IMR-90 (cell line): ENCODE data around the gene SMCO4. TPM values are rescaled to one million over a fixed set of nuclear protein-coding genes. Genes with fewer than 3 reads are reported as not detected.

Experiments
- ATAC-seq: fragments of 200-7000 bp; cut with Tn5 transposase; 2 replicates; pipeline ENCODE4 v1.9.1; 2020; ENCODE audit warnings: low read depth, mild to moderate bottlenecking, moderate library complexity
- BruUV-seq: library from RNA; stranded (reverse); fragments of 400-500 nt; replicated peaks from 2 replicates; lab custom pipeline; 2021; lab: Mats Ljungman, UMichigan
- CTCF ChIA-PET: fragments of 300-600 bp; formaldehyde crosslinking; extraction: SDS; loops from one replicate; lab custom pipeline; 2021; ENCODE audit warnings: antibody characterized with exemption; lab: Yijun Ruan, JAX
- POLR2A ChIA-PET: fragments of 300-600 bp; sonication (Branson Sonifier 250); formaldehyde crosslinking; loops from one replicate; lab custom pipeline; 2022; ENCODE audit warnings: antibody characterized with exemption; ENCODE audit not compliant: unreplicated experiment; lab: Charles Lee
- DNase-seq: peaks from one replicate; pipeline ENCODE4 v3.0.0; 2013
- H2AFZ ChIP-seq: replicated peaks from 2 replicates; pipeline ENCODE3; 2013; ENCODE audit warnings: low read length, mild to moderate bottlenecking; ENCODE audit not compliant: poor library complexity
- H2AK5ac ChIP-seq: 2 replicates; pipeline ENCODE4 v1.6.1; 2013; ENCODE audit warnings: low read depth, low read length, inconsistent platforms
- H2AK9ac ChIP-seq: replicated peaks from 2 replicates; pipeline ENCODE3; 2013; ENCODE audit warnings: mild to moderate bottlenecking, low read depth, low read length, moderate library complexity; ENCODE audit not compliant: poor library complexity
- H2BK120ac ChIP-seq: 2 replicates; pipeline ENCODE4 v1.6.1; 2013; ENCODE audit warnings: low read depth, low read length, inconsistent platforms
- H2BK15ac ChIP-seq: 3 replicates; pipeline ENCODE4 v1.6.1; 2013; ENCODE audit warnings: low read depth, low read length, inconsistent platforms
- H2BK20ac ChIP-seq: 2 replicates; pipeline ENCODE4 v1.6.1; 2013; ENCODE audit warnings: low read depth, mild to moderate bottlenecking, inconsistent platforms, low read length, moderate library complexity
- H2BK5ac ChIP-seq: 2 replicates; pipeline ENCODE4 v1.6.1; 2013; ENCODE audit warnings: mild to moderate bottlenecking, low read depth, low read length, inconsistent platforms; ENCODE audit not compliant: poor library complexity, severe bottlenecking
- H3K14ac ChIP-seq: replicated peaks from 2 replicates; pipeline ENCODE4 v1.6.1; 2013; ENCODE audit warnings: low read depth, low read length, inconsistent platforms
- H3K18ac ChIP-seq: 2 replicates; pipeline ENCODE4 v1.6.1; 2013; ENCODE audit warnings: low read depth, low read length, control low read depth
- H3K23ac ChIP-seq: 2 replicates; pipeline ENCODE4 v1.6.1; 2013; ENCODE audit warnings: low read depth, low read length, inconsistent platforms
- H3K27ac ChIP-seq: 2 replicates; pipeline ENCODE4 v1.5.1; 2013; ENCODE audit warnings: mild to moderate bottlenecking, control low read depth, low read length; ENCODE audit not compliant: insufficient read depth
- H3K27me3 ChIP-seq: 2 replicates; pipeline ENCODE4 v1.6.1; 2013; ENCODE audit warnings: low read length; ENCODE audit not compliant: control insufficient read depth, insufficient read depth
- H3K36me3 ChIP-seq: 2 replicates; pipeline ENCODE4 v1.6.1; 2013; ENCODE audit warnings: low read length, mixed read lengths; ENCODE audit not compliant: control insufficient read depth, insufficient read depth
- H3K4ac ChIP-seq: 2 replicates; pipeline ENCODE4 v1.6.1; 2013; ENCODE audit warnings: low read depth, low read length, inconsistent platforms
- H3K4me1 ChIP-seq: 2 replicates; pipeline ENCODE4 v1.6.1; 2013; ENCODE audit warnings: low read length, mixed read lengths; ENCODE audit not compliant: control insufficient read depth, insufficient read depth
- H3K4me2 ChIP-seq: 2 replicates; pipeline ENCODE4 v1.6.1; 2013; ENCODE audit warnings: low read depth, mild to moderate bottlenecking, control low read depth, low read length, moderate library complexity
- H3K4me3 ChIP-seq: 2 replicates; pipeline ENCODE4 v1.5.1; 2013; ENCODE audit warnings: low read depth, mild to moderate bottlenecking, control low read depth, low read length, moderate library complexity; ENCODE audit not compliant: insufficient read depth
- H3K56ac ChIP-seq: 2 replicates; pipeline ENCODE4 v1.6.1; 2013; ENCODE audit warnings: low read length, inconsistent platforms; ENCODE audit not compliant: insufficient read depth; ENCODE audit errors: extremely low read depth
- H3K79me1 ChIP-seq, 2 experiments: 2 replicates each; pipeline ENCODE4 v1.6.1; 2013; ENCODE audit warnings: low read length in 2 of 2, inconsistent platforms in 1 of 2, low read depth in 1 of 2
- H3K9ac ChIP-seq: 2 replicates; pipeline ENCODE4 v1.6.1; 2013; ENCODE audit warnings: low read depth, low read length, control low read depth
- H3K9me1 ChIP-seq: 2 replicates; pipeline ENCODE4 v1.6.1; 2013; ENCODE audit warnings: low read length, inconsistent platforms; ENCODE audit not compliant: insufficient read depth
- H3K9me3 ChIP-seq: 2 replicates; pipeline ENCODE4 v1.6.1; 2013; ENCODE audit warnings: low read length; ENCODE audit not compliant: control insufficient read depth, insufficient read depth
- H4K20me1 ChIP-seq: 2 replicates; pipeline ENCODE4 v1.6.1; 2013; ENCODE audit warnings: low read length, inconsistent platforms; ENCODE audit not compliant: insufficient read depth
- H4K5ac ChIP-seq: 2 replicates; pipeline ENCODE4 v1.6.1; 2013; ENCODE audit warnings: mild to moderate bottlenecking, low read depth, low read length, control low read depth
- H4K8ac ChIP-seq, 2 experiments: 2 replicates each; pipeline ENCODE4 v1.6.1; 2013; ENCODE audit warnings: low read depth in 2 of 2, low read length in 2 of 2, control low read depth in 1 of 2, inconsistent platforms in 1 of 2
- H4K91ac ChIP-seq: 2 replicates; pipeline ENCODE4 v1.6.1; 2013; ENCODE audit warnings: low read depth, low read length, inconsistent platforms; ENCODE audit not compliant: insufficient read depth
- BHLHE40 ChIP-seq: fragments of 150-350 bp; IDR thresholded peaks from 2 replicates; pipeline ENCODE4 v1.6.1; 2016; ENCODE audit warnings: mild to moderate bottlenecking, low read depth, low read length
- ELK1 ChIP-seq: fragments of 150-350 bp; IDR thresholded peaks from 2 replicates; pipeline ENCODE4 v1.6.1; 2016; ENCODE audit warnings: low read depth, mild to moderate bottlenecking, low read length, moderate library complexity, borderline replicate concordance
- FOS ChIP-seq: fragments of 150-350 bp; IDR thresholded peaks from 2 replicates; pipeline ENCODE4 v1.6.1; 2016; ENCODE audit warnings: low read depth, low read length
- MAZ ChIP-seq: IDR thresholded peaks from 2 replicates; pipeline ENCODE4 v1.6.1; 2012; ENCODE audit warnings: low read depth, mild to moderate bottlenecking, low read length, improper control_type of control experiment, moderate library complexity, borderline replicate concordance
- MXI1 ChIP-seq: IDR thresholded peaks from 2 replicates; pipeline ENCODE4 v1.6.1; 2012; ENCODE audit warnings: low read depth, mild to moderate bottlenecking, low read length, moderate library complexity, borderline replicate concordance
- SMC3 ChIP-seq: fragments of 150-350 bp; IDR thresholded peaks from 2 replicates; pipeline ENCODE4 v1.6.1; 2016; ENCODE audit warnings: low read depth, mild to moderate bottlenecking, antibody characterized with exemption, low read length, moderate library complexity
- WGBS, 2 experiments: methylation state at CpG; one replicate each; pipeline versions ENCODE4 v1.1.5 to v1.1.7; 2013; ENCODE audit warnings: missing lambda C conversion rate in 2 of 2; ENCODE audit not compliant: insufficient read length in 1 of 2; ENCODE audit errors: extremely low coverage in 2 of 2; 5-methylcytosine and 5-hydroxymethylcytosine counted together
- dilution Hi-C: fragments of 300-500 bp; cut with HindIII; formaldehyde crosslinking; loops from one replicate; pipeline ENCODE4 v1.14.3; 2018; ENCODE audit warnings: low sequenced_read_pairs; ENCODE audit not compliant: unreplicated experiment
- in situ Hi-C: fragments of 300-500 bp; cut with MboI; formaldehyde crosslinking; loops from 3 replicates; pipeline ENCODE4 v1.14.3; 2019; ENCODE audit warnings: low sequenced_read_pairs, inconsistent platforms, mixed read lengths
- intact Hi-C: fragments of 100-400 bp; cut with micrococcal nuclease; formaldehyde crosslinking; loops from 2 replicates; pipeline ENCODE4 v1.10.0; 2022
- polyA plus RNA-seq, 3 experiments: library from polyadenylated mRNA; depleted of rRNA; stranded (reverse); fragments of >200 nt; gene quantifications; 2 replicates each; pipeline ENCODE4 v1.2.3, GENCODE V29; 2012; ENCODE audit warnings: low replicate concordance in 1 of 3
- total RNA-seq: library from RNA; depleted of rRNA; stranded (reverse); fragments of >200 nt; gene quantifications from 2 replicates; pipeline ENCODE4 v1.2.3, GENCODE V29; 2012

Gene SMCO4
- total and polyA plus RNA-seq, 2 of the 4 experiments (the other 2 are of a cell fraction) = 2.2 to 17.7 TPM

GRCh38 chr11:93545566-93545965, 2.4 kb upstream of the SMCO4 start:
- no peak overlapping the region for H2AFZ ChIP-seq
- dilution Hi-C loops = no loop called here

More at GRCh38 chr11:93545566-93545965, 2.4 kb upstream of the SMCO4 start:
- no peak overlapping the region for H2BK15ac ChIP-seq
- H3K9me1 ChIP-seq = peaks cover 3% of the 10 kb centered on the region; the same call in 1 of the 2 replicates
- H2AK5ac ChIP-seq = no peak overlapping the region
- no peak overlapping the region for H3K56ac ChIP-seq
- H3K9me3 ChIP-seq = no peaks in the 10 kb centered on the region
- no peak overlapping the region for H2BK120ac ChIP-seq
- TF ChIP-seq FOS = no peak
- no peak for TF ChIP-seq BHLHE40
- TF ChIP-seq SMC3 = no peak
- no peak for TF ChIP-seq ELK1
- no peak for TF ChIP-seq MXI1
- no peak for TF ChIP-seq MAZ
- no peak overlapping the region for H2BK20ac ChIP-seq
- H3K4me3 ChIP-seq = no peak overlapping the region
- in situ Hi-C loops = no loop called here
- H4K8ac ChIP-seq = no peak overlapping the region
- H4K20me1 ChIP-seq = peaks cover 3% of the 10 kb centered on the region; the same call in 1 of the 2 replicates
- H4K91ac ChIP-seq = no peak overlapping the region
- ChIA-PET POLR2A (no interaction called here), CTCF (interaction anchor here (1.4 kb wide), 1 partner anchor 311 kb away, joined by 5 read pairs; no protein-coding TSS in a partner anchor)
- H3K18ac ChIP-seq = no peak overlapping the region
- H3K4me1 ChIP-seq = peaks cover 2% of the 10 kb centered on the region; the same call in 1 of the 2 replicates
- H3K79me1 ChIP-seq = peaks cover 5 to 7% of the 10 kb centered on the region in 2 experiments; a peak in 1 of 4 replicates
- no peak overlapping the region for H2AK9ac ChIP-seq
- H3K4ac ChIP-seq = no peak overlapping the region
- H3K36me3 ChIP-seq = no peaks in the 10 kb centered on the region
- no peak overlapping the region for H3K27ac ChIP-seq
- H4K5ac ChIP-seq = no peak overlapping the region
- no TSS peak for BruUV-seq
- DNase-seq (no peak), ATAC-seq (no peak)
- H3K23ac ChIP-seq = no peak overlapping the region
- H3K9ac ChIP-seq = no peak overlapping the region
- H3K27me3 ChIP-seq = peaks cover 25% of the 10 kb centered on the region
- H3K14ac ChIP-seq = no peak overlapping the region
- H3K4me2 ChIP-seq = no peak overlapping the region
- WGBS, 2 experiments = 40% methylated on average over 1 of the region's 2 CpGs; no CpG with 5 or more reads in 1 of the 2 experiments
- intact Hi-C loops = no loop called here
- H2BK5ac ChIP-seq = no peak overlapping the region
